ENCODE data around the gene GASK1B. TPM values are rescaled to one million over a fixed set of nuclear protein-coding genes. Genes with fewer than 3 reads are reported as not detected.
A peak's percentile ranks its signal among the peaks of the same experiment; 100 is the strongest.

Gene GASK1B
- total RNA-seq, 1 donor from 2014 or later: 29.1 TPM

DNA sequence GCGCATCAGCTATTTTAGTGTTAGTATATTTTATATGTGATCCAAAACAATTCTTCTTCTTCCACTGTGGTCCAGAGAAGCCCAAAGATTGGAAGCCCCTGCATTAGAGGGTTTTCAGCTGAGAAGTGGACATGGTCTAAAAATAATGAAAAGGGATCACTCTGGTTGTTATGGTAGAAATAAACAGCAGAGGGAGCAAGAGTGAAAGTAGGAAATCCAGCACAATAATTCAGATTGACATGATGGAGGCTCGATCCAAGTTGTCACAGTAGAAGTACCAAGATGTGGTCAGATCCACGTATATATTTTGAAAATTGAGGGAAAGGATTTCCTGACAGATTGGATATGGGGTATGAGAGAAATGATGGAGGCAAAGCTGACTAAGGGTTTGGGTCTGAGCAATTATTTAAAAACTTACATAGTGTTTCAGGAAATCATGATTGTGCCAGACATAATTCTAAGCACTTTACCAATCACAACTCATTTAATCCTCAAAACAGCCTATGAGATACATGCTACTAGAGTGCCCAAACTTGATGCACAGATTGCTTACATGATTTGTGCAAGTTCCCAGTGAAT lies 20.4 kb upstream of the GASK1B start:
- peak; percentile 46 for TF ChIP-seq CTCF (IDR thresholded peaks at IDR 0.05; ENCODE audit: unreplicated experiment)
- no peaks in the 10 kb centered on the region for H3K36me3 Mint-ChIP-seq
- no peak overlapping the region for H3K27ac Mint-ChIP-seq
- no peaks in the 10 kb centered on the region for H3K9me3 Mint-ChIP-seq
- no peaks in the 10 kb centered on the region for H3K4me1 Mint-ChIP-seq
- DNase-seq (ENCODE audit: low spot score in 2 of 2, unreplicated experiment in 2 of 2): no peak
- no peak overlapping the region for H3K4me3 Mint-ChIP-seq
- H3K27me3 Mint-ChIP-seq (ENCODE audit: low read depth): no peaks in the 10 kb centered on the region

GRCh38 chr4:158192439-158193158 lies 19.8 kb upstream of the GASK1B start:
- H3K9me3 Mint-ChIP-seq: no peaks in the 10 kb centered on the region
- no peak for TF ChIP-seq CTCF (IDR thresholded peaks at IDR 0.05; ENCODE audit: unreplicated experiment)
- no peak for DNase-seq (ENCODE audit: low spot score in 2 of 2, unreplicated experiment in 2 of 2)
- H3K4me1 Mint-ChIP-seq: no peaks in the 10 kb centered on the region
- H3K27ac Mint-ChIP-seq: no peak overlapping the region
- no peaks in the 10 kb centered on the region for H3K36me3 Mint-ChIP-seq
- H3K27me3 Mint-ChIP-seq (ENCODE audit: low read depth): no peaks in the 10 kb centered on the region
- no peak overlapping the region for H3K4me3 Mint-ChIP-seq

- Mint-ChIP-seq H3K27me3 (ENCODE audit: low read depth) (no peaks in the 10 kb centered on the region), H3K9me3 (no peaks in the 10 kb centered on the region), H3K27ac (no peak overlapping the region), H3K36me3 (no peaks in the 10 kb centered on the region), H3K4me3 (no peak overlapping the region), H3K4me1 (no peaks in the 10 kb centered on the region)
- no peak for DNase-seq (ENCODE audit: low spot score in 2 of 2, unreplicated experiment in 2 of 2)
- TF ChIP-seq CTCF (IDR thresholded peaks at IDR 0.05; ENCODE audit: unreplicated experiment): no peak
Observed at GRCh38 chr4:158190718-158191117, 17.9 kb upstream of the GASK1B start.

GRCh38 chr4:158189422-158189821 lies 16.6 kb upstream of the GASK1B start:
- no peak for DNase-seq (ENCODE audit: low spot score in 2 of 2, unreplicated experiment in 2 of 2)
- H3K4me1 Mint-ChIP-seq: no peaks in the 10 kb centered on the region
- H3K27me3 Mint-ChIP-seq (ENCODE audit: low read depth): no peaks in the 10 kb centered on the region
- H3K4me3 Mint-ChIP-seq: no peak overlapping the region
- H3K27ac Mint-ChIP-seq: no peak overlapping the region
- TF ChIP-seq CTCF (IDR thresholded peaks at IDR 0.05; ENCODE audit: unreplicated experiment): no peak
- no peaks in the 10 kb centered on the region for H3K9me3 Mint-ChIP-seq
- no peaks in the 10 kb centered on the region for H3K36me3 Mint-ChIP-seq

DNA sequence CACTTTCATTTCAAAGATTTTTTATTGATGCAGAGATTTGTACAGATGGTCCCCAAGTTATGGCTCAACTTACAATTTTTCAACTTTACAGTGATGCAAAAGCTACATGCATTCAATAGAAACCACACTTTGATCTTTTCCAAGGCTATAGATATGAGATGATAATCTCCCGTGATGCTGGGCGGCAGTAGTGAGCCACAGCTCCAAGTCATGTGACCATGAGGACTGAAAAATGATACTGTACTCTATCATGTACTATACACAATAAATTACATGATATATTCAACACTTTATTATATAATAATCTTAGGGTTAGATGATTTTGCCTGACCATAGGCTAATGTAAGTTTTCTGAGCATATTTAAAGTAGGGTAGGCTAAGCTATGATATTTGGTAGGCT lies 14.0 kb upstream of the GASK1B start:
- no peak overlapping the region for H3K27ac Mint-ChIP-seq
- no peaks in the 10 kb centered on the region for H3K36me3 Mint-ChIP-seq
- no peak overlapping the region for H3K4me3 Mint-ChIP-seq
- H3K27me3 Mint-ChIP-seq (ENCODE audit: low read depth): no peaks in the 10 kb centered on the region
- H3K4me1 Mint-ChIP-seq: peaks cover 6% of the 10 kb centered on the region
- no peak for TF ChIP-seq CTCF (IDR thresholded peaks at IDR 0.05; ENCODE audit: unreplicated experiment)
- H3K9me3 Mint-ChIP-seq: no peaks in the 10 kb centered on the region
- no peak for DNase-seq (ENCODE audit: low spot score in 2 of 2, unreplicated experiment in 2 of 2)
